ENCODE data around the gene ISCU. TPM values are rescaled to one million over a fixed set of nuclear protein-coding genes. Genes with fewer than 3 reads are reported as not detected.
"Not testable (repeated sequence)": the region's sequence is repeated elsewhere in the genome, so short reads cannot be mapped to it uniquely, and the experiment has no call there.

The ISCU gene
- total RNA-seq, 1 donor from 2014 or later, result 432 TPM

- no peak for DNase-seq (ENCODE audit: low spot score)
- intact Hi-C loops (cut with DNase I), result no loop called here
These were observed 24.2 kb upstream of the ISCU start for GRCh38 chr12:108538146-108538545.

DNA sequence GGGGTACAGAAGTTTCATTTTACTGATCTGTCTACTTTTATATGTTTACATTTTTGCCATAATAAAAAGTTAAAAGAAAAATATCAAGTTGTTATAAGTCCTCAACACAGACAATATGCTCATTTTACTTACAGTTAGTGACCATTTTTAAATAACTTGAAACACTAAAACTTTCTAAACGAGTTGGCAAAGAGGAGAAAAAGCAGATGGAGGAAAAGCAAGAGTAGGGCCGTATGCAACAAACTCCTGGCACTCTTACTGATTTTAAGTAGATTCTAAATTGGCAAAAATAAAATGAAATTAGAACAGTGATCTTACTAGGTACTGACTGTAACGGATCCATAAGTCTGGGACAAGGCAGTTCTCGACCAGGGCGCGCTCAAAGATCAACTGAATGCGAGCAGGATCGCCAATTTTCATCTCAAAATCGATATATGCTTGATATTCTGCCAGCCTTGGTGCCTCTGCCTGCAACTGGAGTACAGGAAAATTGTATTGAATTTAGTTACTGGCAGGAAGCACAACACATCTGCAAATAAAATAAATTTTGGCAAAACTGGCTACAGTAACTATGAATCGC is 23.7 kb upstream of the ISCU start:
- intact Hi-C loops (cut with DNase I), result no loop called here

GRCh38 chr12:108542320-108542719 is 20.1 kb upstream of the ISCU start:
- intact Hi-C loops (cut with DNase I), result no loop called here

More for the DNA sequence above, 23.7 kb upstream of the ISCU start:
- no peak for DNase-seq (ENCODE audit: low spot score)

DNA sequence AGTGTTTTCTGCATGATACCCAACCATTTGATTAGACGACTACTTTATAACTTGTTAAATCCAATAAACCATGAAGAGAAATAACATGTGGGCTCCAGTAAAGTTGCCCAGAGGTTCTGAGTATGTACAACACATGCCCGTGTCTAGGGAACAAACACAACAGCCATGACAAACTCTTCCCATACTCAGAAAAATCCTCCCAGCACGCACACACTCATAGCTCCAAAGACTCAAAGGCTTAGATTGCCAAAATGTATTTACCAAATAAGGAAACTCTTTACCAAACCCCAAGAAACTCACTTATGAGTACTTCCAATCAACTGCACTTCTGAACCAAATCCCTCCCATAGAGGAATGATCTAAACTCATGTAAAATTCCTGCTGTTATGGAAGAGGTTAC is 18.7 kb upstream of the ISCU start:
- DNase-seq (ENCODE audit: low spot score), result no peak
- intact Hi-C loops (cut with DNase I), result no loop called here

More at GRCh38 chr12:108542320-108542719, 20.1 kb upstream of the ISCU start:
- DNase-seq (ENCODE audit: low spot score), result no peak

DNA sequence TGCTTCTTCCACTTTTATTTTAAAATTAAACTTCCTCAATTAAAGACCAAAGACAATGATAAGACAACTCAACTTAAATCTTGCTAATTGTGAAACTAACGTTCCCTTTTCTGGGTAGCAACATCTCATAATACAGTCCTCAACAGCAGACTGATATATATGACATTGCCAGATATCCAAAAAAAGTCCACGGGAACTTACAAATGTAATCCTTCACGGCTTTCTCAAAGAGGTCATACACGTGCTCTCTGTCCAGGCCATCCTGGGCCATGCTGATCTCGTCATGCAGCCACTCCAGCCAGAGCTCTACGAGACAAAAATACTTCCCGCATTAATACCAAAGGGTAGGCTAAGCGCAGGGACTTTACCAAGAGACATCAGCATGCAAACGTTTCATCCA is 14.7 kb upstream of the ISCU start:
- DNase-seq (ENCODE audit: low spot score), result no peak
- intact Hi-C loops (cut with DNase I), result no loop called here

DNA sequence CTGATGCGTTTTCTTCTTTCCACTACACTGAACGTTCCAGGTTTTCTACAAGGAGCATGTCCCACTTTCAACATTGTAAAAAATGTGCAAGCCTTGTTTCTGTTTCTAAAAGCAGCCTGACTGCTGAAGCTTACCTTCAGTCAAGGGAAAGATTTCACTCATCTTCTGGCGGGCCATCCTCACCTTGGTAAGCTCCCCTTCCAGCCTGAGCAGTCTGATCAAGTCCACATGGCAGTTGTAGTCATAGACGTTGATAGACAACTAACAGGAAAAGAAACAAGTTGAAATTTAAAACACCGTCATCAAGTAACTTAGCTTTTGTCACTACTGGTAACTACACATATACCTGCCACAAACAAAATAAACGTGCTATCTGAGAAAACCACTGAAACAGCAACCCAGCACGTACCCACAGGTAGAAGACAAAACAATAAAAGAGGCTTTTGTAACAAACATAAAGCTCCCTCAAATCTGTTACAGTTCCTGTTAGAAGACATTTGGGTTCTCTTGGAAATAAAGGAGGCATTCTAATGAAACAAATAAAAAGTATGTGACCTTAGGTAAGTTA is 13.4 kb upstream of the ISCU start:
- DNase-seq (ENCODE audit: low spot score), result no peak
- intact Hi-C loops (cut with DNase I), result no loop called here

GRCh38 chr12:108551535-108551934 is 10.9 kb upstream of the ISCU start:
- intact Hi-C loops (cut with DNase I), result no loop called here
- no peak for DNase-seq (ENCODE audit: low spot score)

DNA sequence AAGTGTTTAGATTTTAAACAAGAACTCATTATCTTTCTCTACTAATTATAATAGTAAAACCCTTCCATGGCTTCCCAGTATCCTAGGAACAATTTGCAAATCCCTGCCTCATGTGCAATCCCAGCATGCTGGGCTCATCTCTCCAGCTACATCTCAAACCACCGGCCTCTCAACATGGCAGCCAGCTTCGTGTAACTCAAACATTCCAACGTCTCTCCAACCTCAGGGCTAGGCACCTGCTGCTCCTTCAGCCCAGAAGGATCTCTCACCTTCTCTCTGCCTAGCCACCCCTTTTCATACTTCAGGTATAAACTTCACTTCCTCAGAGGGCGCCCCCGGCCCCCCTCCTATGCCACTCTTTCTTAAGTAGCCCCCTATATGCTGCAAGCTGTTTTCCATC is 8.6 kb upstream of the ISCU start:
- no peak for DNase-seq (ENCODE audit: low spot score)

DNA sequence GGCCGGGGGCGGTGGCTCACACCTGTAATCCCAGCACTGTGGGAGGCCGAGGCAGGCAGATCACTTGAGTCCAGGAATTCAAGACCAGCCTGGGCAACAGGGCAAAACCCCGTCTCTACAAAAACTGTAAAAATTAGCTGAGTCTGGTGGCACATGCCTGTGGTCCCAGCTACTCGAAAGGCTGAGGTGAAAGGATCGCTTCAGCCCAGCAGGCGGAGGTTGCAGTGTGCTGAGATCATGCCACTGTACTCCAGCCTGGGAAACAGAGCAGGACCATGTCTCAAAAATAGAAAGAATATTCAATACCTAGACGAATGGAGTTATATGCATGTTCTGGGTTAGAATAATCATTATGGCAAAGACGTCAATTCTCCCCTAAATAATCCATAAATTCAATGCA is 7.0 kb upstream of the ISCU start:
- intact Hi-C loops (cut with DNase I); DNase-seq (ENCODE audit: low spot score): not testable (repeated sequence)

More for the DNA sequence above, 8.6 kb upstream of the ISCU start:
- intact Hi-C loops (cut with DNase I), result no loop called here

DNA sequence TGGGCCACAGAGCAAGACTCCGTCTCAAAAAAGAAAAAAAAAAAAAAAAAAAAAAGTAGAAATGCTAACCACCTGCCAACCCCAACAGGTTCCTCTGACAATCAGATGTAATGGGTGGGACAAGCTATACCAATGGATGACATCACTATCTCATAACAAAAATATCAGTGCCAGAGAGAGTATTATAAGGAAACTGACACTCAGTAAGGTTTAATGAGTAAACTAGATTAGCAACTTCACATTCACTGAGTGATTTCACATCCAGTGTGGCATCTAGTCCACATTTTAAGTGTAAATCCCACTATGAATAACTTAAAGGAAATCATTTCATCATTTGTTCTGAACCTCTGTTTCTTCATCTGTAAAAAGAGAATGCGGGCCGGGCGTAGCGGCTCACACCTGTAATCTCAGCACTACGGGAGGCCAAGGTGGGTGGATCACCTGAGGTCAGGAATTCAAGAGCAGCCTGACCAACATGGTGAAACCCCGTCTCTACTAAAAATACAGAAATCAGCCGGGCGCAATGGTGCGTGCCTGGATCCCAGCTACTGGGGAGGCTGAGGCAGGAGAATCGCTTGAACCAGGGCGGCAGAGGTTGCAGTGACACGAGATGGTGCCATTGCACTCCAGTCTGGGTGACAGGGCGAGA is 3.3 kb upstream of the ISCU start:
- intact Hi-C loops (cut with DNase I), result no loop called here
- DNase-seq (ENCODE audit: low spot score), result no peak

- intact Hi-C loops (cut with DNase I), result loop anchor here (5.0 kb wide), 2 partner anchors 298 to 388 kb away; partner anchors contain the start of gene SSH1
- no peak for DNase-seq (ENCODE audit: low spot score)
These were observed 2.6 kb upstream of the ISCU start for GRCh38 chr12:108559748-108560147.

DNA sequence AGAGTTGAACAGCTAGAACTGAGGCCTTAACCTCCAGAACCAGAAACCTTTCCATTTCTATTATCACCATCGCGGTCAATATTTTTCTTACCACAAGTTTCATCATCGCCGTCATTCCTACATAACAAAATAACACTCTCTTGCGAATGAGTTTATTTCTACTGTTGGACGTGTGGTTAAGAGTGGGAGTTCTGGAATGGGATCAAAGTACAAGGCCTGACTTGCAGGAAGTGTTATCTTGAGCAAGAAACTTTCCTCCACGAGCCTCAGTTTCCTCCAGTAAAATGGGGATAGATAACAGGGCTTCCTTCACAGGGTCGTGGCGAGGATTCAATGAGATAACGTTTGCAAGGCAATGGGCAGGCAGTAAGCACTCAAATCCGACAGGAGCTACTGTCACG is 2.1 kb upstream of the ISCU start:
- intact Hi-C loops (cut with DNase I), result loop anchor here (5.0 kb wide), 2 partner anchors 297 to 387 kb away; partner anchors contain the start of gene SSH1
- no peak for DNase-seq (ENCODE audit: low spot score)

DNA sequence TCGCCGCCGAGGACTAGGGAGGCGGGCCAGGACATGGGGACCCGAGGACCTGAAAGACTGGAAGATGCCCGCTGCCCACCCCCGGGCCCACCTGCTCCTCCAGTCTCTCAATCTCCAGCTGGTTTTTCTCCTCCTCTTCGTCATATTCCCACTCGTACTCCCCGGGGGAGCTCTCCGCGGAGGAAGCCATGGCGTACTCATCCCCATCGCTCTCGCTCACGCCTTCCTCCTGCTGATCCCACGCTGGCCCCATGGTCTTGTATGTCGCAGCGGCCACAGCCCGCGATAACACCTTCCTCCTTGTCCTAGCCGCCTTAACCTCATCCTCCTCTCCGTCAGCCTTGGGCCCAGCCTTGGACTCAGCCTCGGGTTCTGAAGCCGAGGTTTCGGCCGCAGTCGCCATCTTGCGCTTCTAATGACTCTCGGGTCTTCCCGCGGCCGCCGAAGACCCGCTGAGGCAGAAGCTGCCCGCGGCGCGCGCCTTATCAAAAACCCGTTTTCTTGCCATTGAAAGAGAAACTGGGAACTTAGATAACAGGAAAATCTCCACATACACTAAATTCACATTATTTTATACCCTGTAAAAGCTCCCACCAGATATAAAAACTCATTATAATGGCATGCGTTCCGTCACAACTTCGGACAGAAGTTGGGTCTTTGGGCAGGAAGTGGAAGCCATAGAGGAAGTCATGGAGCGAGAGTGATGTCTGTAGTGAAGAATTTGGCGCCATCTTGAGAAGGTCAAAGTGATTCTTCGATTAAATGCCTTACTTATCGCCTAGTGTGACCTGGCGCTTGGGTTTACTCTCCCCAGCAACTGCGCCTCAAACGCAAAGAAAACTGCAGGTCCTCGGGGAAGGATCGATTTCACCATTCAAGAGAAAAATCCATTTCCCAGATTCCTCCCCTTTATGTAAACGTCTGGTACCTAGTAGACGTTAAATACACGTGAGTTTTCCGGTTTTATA is 1.4 kb upstream of the ISCU start, which contains the start of gene SART3:
Gene SART3, minus strand, starts transcription at position 422 of the 968 bp plus-strand sequence. Its CDS starts 19 bp downstream, at position 403.
- DNase-seq (ENCODE audit: low spot score), result peak; percentile 89

DNA sequence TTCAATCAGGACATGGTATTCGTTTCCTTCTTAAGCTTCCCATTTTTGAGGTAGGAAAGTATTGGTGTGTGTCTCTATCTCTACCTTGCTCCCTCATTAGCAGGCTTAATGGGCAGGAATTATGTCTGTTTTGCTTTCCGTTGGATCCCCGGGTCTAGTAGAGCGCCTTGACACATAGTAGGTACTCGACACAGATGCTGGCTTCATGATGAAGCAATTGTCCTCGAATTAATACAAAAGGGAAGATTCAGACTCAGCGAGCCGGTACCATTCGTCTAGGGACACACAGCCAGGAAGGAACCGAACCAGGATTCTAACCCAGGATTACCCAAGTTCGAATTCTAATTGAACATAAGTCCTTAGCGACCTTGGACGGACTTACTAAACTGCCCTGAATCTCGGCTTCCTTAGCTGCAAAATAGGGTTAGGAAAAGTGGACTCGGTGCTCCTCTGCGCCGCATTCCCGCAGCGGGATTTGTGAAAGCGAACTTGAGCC is 496 bp upstream of the ISCU start:
- intact Hi-C loops (cut with DNase I), result loop anchor here (2.0 to 5.0 kb wide), 3 partner anchors 241 to 385 kb away; partner anchors contain the start of gene SSH1
- no peak for DNase-seq (ENCODE audit: low spot score)

More for the DNA sequence above, 1.4 kb upstream of the ISCU start, which contains the start of gene SART3:
- intact Hi-C loops (cut with DNase I), result loop anchor here (5.0 kb wide), 2 partner anchors 296 to 386 kb away; partner anchors contain the start of gene SSH1

- intact Hi-C loops (cut with DNase I), result loop anchor here (1.0 to 5.0 kb wide), 4 partner anchors 55 to 384 kb away; partner anchors contain the start of gene SSH1
These were observed 874 bp downstream of the ISCU start for GRCh38 chr12:108563136-108563803.

GRCh38 chr12:108563804-108564151 is 1.4 kb downstream of the ISCU start:
- intact Hi-C loops (cut with DNase I), result loop anchor here (1.0 to 5.0 kb wide), 5 partner anchors 55 to 529 kb away; partner anchors contain the start of genes ALKBH2 and SSH1
- no peak for DNase-seq (ENCODE audit: low spot score)

More at GRCh38 chr12:108563136-108563803, 874 bp downstream of the ISCU start:
- DNase-seq (ENCODE audit: low spot score), result peak; percentile 90

DNA sequence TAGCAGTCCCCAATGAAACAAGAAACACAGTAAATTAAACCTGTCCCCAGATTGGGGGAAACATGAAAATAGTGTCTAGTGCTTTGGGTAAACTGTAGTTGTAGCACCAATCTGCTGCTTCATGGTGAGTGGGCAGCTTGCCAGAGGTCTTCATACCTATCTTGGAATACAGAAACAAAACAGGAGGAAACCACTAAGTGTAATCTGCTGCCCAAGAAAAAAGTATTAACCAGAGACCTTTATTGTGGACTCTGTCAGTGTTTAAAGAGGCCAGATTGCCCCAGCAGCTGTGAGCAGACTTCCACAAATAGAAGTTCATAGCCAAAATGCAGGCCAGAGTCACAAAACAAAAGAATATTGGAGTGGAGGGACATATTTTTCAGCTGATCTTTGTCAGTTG is 2.3 kb downstream of the ISCU start:
- intact Hi-C loops (cut with DNase I), result loop anchor here (2.0 to 5.0 kb wide), 3 partner anchors 293 to 528 kb away; partner anchors contain the start of genes ALKBH2 and SSH1
- DNase-seq (ENCODE audit: low spot score), result no peak

GRCh38 chr12:108565146-108565545 is 2.8 kb downstream of the ISCU start:
- intact Hi-C loops (cut with DNase I), result loop anchor here (2.0 kb wide), 1 partner anchor 528 kb away; the partner anchor contains the start of gene ALKBH2
- DNase-seq (ENCODE audit: low spot score), result no peak

All from cardiac septum (tissue), 1 donor.